ENCODE measurements around the gene ERGIC1.

DNA sequence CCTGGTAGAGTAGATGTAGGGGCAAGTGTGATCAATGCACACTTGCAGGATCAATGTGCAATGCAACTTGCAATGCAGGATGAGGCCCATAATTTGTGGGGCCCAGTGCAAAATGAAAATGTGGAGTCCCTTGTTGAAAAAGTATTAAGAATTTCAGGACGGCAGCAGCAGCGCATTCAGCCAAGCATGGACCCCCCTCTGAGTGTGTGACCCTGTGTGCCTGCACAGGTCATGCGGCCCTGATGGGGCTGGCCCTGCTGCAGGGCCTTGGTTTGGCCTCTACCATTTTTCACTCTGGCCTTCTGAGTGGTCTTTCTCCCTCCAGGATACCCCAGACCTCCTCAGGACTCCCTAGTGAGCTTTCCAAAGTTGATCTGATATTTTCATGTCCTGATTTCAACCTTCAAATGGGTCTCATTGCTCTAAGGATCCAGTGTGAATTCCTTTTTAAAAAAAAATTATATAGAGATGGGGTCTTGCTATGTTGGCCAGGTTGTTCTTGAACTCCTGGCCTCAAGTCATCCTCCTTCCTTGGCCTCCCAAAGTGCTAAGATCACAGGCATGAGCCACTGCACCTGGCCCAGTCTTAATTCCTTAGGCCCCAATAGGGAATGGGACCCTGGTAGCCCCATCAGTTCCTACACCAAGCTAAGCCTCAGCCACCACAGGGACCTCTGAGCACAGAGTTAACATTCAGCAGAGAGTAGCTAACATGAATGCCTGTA, 4.3 kb downstream of the ERGIC1 start:
- TF ChIP-seq, protein P1, sequence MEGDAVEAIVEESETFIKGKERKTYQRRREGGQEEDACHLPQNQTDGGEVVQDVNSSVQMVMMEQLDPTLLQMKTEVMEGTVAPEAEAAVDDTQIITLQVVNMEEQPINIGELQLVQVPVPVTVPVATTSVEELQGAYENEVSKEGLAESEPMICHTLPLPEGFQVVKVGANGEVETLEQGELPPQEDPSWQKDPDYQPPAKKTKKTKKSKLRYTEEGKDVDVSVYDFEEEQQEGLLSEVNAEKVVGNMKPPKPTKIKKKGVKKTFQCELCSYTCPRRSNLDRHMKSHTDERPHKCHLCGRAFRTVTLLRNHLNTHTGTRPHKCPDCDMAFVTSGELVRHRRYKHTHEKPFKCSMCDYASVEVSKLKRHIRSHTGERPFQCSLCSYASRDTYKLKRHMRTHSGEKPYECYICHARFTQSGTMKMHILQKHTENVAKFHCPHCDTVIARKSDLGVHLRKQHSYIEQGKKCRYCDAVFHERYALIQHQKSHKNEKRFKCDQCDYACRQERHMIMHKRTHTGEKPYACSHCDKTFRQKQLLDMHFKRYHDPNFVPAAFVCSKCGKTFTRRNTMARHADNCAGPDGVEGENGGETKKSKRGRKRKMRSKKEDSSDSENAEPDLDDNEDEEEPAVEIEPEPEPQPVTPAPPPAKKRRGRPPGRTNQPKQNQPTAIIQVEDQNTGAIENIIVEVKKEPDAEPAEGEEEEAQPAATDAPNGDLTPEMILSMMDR (IDR thresholded peaks at IDR 0.05) = no peak
- TF ChIP-seq POLR2A (IDR thresholded peaks at IDR 0.05) = no peak
- no peak for TF ChIP-seq EP300 (IDR thresholded peaks at IDR 0.05)

Measured in ovary (tissue), 3 donors.